Activated gamma-delta T cell treated with Interleukin-2 at 50 U/mL for 16 hours (primary cell): ENCODE data around the gene ALG9.

Experiments used
- DNase-seq: peaks from one replicate; pipeline ENCODE4 v3.0.0-alpha.2; 2020

ALG9 gene

GRCh38 chr11:111762981-111763643 lies 108.3 kb downstream of the ALG9 start:
- DNase-seq: no peak

GRCh38 chr11:111762526-111762925 lies 108.9 kb downstream of the ALG9 start:
- DNase-seq: no peak

- no peak for DNase-seq
These were observed 110.3 kb downstream of the ALG9 start for GRCh38 chr11:111761036-111761435.

GRCh38 chr11:111759778-111760407 lies 111.5 kb downstream of the ALG9 start:
- no peak for DNase-seq

- DNase-seq: no peak
These were observed 112.0 kb downstream of the ALG9 start for GRCh38 chr11:111759376-111759775.

GRCh38 chr11:111756097-111756496 lies 115.3 kb downstream of the ALG9 start:
- DNase-seq: no peak

- DNase-seq: no peak
These were observed 121.7 kb downstream of the ALG9 start for GRCh38 chr11:111749646-111750045.

- no peak for DNase-seq
These were observed 123.2 kb downstream of the ALG9 start for GRCh38 chr11:111748035-111748804.

- no peak for DNase-seq
These were observed 125.5 kb downstream of the ALG9 start for GRCh38 chr11:111745719-111746504.

GRCh38 chr11:111743700-111744099 lies 127.7 kb downstream of the ALG9 start:
- no peak for DNase-seq

- DNase-seq: no peak
These were observed 129.6 kb downstream of the ALG9 start for GRCh38 chr11:111741751-111742150.

GRCh38 chr11:111739299-111739698 lies 132.1 kb downstream of the ALG9 start:
- no peak for DNase-seq

- DNase-seq: no peak
These were observed 133.8 kb downstream of the ALG9 start for GRCh38 chr11:111737444-111738210.

- DNase-seq: no peak
These were observed 134.5 kb downstream of the ALG9 start for GRCh38 chr11:111736621-111737443.
